Ovary (tissue), 9 donors: ENCODE data around the gene PLCE1. TPM values are rescaled to one million over a fixed set of nuclear protein-coding genes. Genes with fewer than 3 reads are reported as not detected.

Experiments
- DNase-seq, 5 donors: peaks; one replicate each; pipeline ENCODE4 v3.0.0-alpha.2; 2019 to 2020
- H3K27ac ChIP-seq, 2 donors: fragments of 200-600 bp; one replicate each; pipeline versions ENCODE4 v1.5.1 to v1.8.0; 2019 to 2022
- H3K27me3 ChIP-seq: fragments of 200-600 bp; one replicate; pipeline ENCODE4 v1.8.0; 2022
- H3K36me3 ChIP-seq: fragments of 200-600 bp; sonication (generic); one replicate; pipeline ENCODE4 v1.5.1; 2019
- H3K4me1 ChIP-seq: one replicate; pipeline ENCODE4 v1.8.1; 2013; ENCODE audit warnings: mild to moderate bottlenecking, moderate library complexity; ENCODE audit not compliant: insufficient read depth
- H3K4me3 ChIP-seq: fragments of 200-600 bp; sonication (generic); one replicate; pipeline ENCODE4 v1.5.1; 2017
- H3K9me3 ChIP-seq, 2 donors: fragments of 200-600 bp in 1 of 2; sonication (generic) in 1 of 2; one replicate each; pipeline versions ENCODE4 v1.5.1 to v1.8.1; 2013 to 2019; ENCODE audit warnings: mild to moderate bottlenecking in 1 of 2, moderate library complexity in 1 of 2
- EP300 ChIP-seq: sonication (generic); formaldehyde crosslinking; IDR thresholded peaks from one replicate; pipeline ENCODE4 v1.6.1; 2017; ENCODE audit warnings: antibody characterized with exemption
- POLR2A ChIP-seq: fragments of 450-650 bp; IDR thresholded peaks from one replicate; pipeline ENCODE4 v1.6.1; 2017; ENCODE audit warnings: antibody characterized with exemption, mild to moderate bottlenecking, moderate library complexity
- whole genome bisulfite sequencing, 3 donors: extraction: QIAGEN DNeasy Blood & Tissue Kit in 1 of 3; methylation state at CpG; one replicate each; pipeline versions ENCODE4 v1.1.5 to v1.1.7; 2013 to 2017; 5-methylcytosine and 5-hydroxymethylcytosine counted together
- intact Hi-C, 4 donors: fragments of 100-400 bp; cut with DNase I; formaldehyde crosslinking; loops; one replicate each; pipeline versions ENCODE4 v1.11.0 to v1.15.1; 2022 to 2023
- polyA plus RNA-seq, 2 donors: library from polyadenylated mRNA; stranded (reverse); fragments of 200-250 nt in 1 of 2; fragments of 350-450 nt in 1 of 2; fragmentation: Illumina TruSeq in 1 of 2; extraction: RNeasy Lipid Tissue Mini Kit (QIAGEN cat#74804) in 1 of 2; gene quantifications; one replicate each; pipeline ENCODE4 v1.2.3, GENCODE V29; 2013 to 2014
- total RNA-seq, 7 donors: library from RNA; depleted of rRNA in 2 of 7; stranded (reverse); fragments of >200 nt in 2 of 7; fragmentation: NEBNext Ultra II Directional in 3 of 7; extraction: Animal tissue kit (Norgen Biotek cat#: 25700) in 3 of 7; gene quantifications; one replicate each; pipeline versions ENCODE4 v1.1.0 to v1.2.4, GENCODE V29; 2016 to 2023
- TF ChIP-seq, protein P1 (sequence below), 3 donors: fragments of 450-650 bp in 2 of 3; fragments of 200-600 bp in 1 of 3; IDR thresholded peaks; one replicate each; pipeline versions ENCODE4 v1.5.1 to v1.8.0; 2016 to 2022; ENCODE audit warnings: antibody characterized with exemption in 3 of 3, mild to moderate bottlenecking in 1 of 3
- donor health status: DM: no; HTN: no; CAD: no; lungs with moderate emphysema.
- donor health status: DM: no; HTN: no; CAD: no.
- donor health status: Bipolar disorder and iron deficiency.
- donor health status: DM: yes; HTN: yes; CAD: no.
- donor health status: DM: no; HTN: no; CAD: no.
- donor health status: DM: yes; HTN: yes; CAD: no.

The PLCE1 gene
- total and polyA plus RNA-seq, 9 donors: 2.5 to 15.3 (median 7.4) TPM

DNA sequence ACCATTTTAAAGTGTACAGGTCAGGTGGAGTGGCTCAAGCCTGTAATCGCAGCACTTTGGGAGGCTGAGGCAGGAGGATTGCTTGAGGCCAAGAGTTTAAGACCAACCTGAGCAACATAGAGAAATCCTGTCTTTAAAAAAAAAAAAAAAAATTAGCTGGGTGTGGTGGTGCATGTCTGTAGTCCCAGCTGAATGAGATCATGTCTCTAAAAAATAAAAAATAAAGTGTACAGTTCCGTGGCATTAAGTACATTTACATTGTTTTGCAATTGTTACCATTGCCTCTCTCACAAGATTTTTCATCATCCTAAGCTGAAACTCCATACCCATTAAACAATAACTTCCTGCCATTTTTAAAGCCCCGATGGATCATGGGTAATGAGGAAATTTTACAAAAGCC lies 20.6 kb downstream of the PLCE1 start:
- Histone ChIP-seq H3K9me3 (no peaks in the 10 kb centered on the region), H3K27ac (no peak overlapping the region), H3K4me3 (no peak overlapping the region), H3K27me3 (no peaks in the 10 kb centered on the region), H3K36me3 (no peaks in the 10 kb centered on the region), H3K4me1 (no peaks in the 10 kb centered on the region)
- WGBS, 3 donors: 87 to 96% (median 89%) methylated on average over 3 of the region's 3 CpGs
- intact Hi-C loops: no loop called here
- TF ChIP-seq, protein P1, sequence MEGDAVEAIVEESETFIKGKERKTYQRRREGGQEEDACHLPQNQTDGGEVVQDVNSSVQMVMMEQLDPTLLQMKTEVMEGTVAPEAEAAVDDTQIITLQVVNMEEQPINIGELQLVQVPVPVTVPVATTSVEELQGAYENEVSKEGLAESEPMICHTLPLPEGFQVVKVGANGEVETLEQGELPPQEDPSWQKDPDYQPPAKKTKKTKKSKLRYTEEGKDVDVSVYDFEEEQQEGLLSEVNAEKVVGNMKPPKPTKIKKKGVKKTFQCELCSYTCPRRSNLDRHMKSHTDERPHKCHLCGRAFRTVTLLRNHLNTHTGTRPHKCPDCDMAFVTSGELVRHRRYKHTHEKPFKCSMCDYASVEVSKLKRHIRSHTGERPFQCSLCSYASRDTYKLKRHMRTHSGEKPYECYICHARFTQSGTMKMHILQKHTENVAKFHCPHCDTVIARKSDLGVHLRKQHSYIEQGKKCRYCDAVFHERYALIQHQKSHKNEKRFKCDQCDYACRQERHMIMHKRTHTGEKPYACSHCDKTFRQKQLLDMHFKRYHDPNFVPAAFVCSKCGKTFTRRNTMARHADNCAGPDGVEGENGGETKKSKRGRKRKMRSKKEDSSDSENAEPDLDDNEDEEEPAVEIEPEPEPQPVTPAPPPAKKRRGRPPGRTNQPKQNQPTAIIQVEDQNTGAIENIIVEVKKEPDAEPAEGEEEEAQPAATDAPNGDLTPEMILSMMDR (IDR thresholded peaks at IDR 0.05): no peak
- TF ChIP-seq POLR2A (no peak), EP300 (no peak)
- DNase-seq: no peak

DNA sequence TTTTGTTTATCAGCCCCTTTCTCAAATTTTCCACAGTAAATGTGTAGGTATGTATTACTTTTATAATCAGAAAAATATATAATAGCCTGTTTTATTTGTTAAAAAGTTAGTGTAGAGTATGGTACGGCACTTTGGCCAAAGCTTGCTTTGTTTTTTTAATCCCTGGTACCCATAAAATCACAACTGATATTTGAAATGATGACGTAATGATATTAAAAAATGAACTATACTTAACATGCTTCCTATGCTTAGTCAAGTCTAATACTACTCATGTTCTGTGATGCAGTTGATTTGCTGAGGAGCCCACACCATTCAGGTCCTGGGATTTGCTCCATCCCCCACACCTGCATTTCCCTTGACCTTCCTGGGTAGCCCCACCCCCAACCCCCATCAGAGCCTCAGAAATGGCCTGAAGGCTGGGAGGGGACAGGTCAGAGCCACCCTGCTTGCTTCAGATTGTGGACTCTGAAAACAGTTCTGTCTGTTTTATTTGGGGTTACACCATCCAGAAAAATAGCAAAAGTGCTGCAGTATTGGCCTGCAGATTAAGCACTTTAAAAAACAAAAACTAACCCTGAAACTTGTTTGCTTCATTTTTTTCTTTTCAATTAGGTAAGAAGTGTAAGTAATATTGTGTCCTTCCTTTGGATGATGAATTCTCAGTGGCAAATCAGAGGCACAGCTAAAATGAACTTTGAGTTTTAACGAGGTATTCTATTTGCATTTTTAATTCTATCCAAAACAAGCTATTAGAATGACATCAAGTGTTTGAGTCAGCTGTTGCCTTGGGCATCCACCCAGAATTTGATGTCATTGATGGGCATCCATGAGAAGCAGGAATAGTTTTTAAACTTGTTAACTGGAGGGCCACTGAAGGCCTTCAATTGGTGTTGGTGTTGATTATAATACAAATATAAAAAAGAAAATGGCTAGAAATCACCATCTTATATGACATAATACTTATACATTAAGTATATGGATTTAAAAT lies 23.3 kb downstream of the PLCE1 start:
- no peak overlapping the region for H3K4me3 ChIP-seq
- H3K4me1 ChIP-seq: no peaks in the 10 kb centered on the region
- no peaks in the 10 kb centered on the region for H3K36me3 ChIP-seq
- intact Hi-C loops: no loop called here
- no peak overlapping the region for H3K27ac ChIP-seq
- 60 to 72% (median 66%) methylated on average over 3 of the region's 3 CpGs for WGBS, 3 donors
- TF ChIP-seq EP300: no peak
- TF ChIP-seq POLR2A: no peak
- TF ChIP-seq, protein P1 (IDR thresholded peaks at IDR 0.05): no peak
- no peaks in the 10 kb centered on the region for H3K27me3 ChIP-seq
- no peaks in the 10 kb centered on the region for H3K9me3 ChIP-seq
- DNase-seq: no peak

DNA sequence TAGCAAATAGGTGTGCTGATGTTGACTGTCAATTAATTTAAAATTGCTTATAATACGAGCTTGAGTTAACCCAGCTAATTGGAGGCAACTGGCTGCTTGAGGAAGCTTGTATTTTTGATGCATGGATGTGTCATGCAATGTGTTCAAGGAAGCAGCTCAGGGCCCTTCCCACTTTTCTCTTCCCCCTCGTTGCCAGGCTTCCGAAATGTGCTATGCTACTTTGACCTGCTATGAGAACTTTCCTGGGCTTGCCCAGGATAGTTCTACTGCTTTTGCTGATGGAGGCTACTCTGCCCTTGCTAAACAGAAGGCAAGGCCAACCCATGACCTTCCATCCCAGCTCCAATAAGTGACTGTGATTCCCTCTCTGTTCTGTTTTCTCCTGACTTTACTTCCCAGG lies 24.4 kb downstream of the PLCE1 start:
- intact Hi-C loops: no loop called here
- Histone ChIP-seq H3K27me3 (no peaks in the 10 kb centered on the region), H3K4me1 (no peaks in the 10 kb centered on the region), H3K4me3 (no peak overlapping the region), H3K27ac (no peak overlapping the region), H3K36me3 (no peaks in the 10 kb centered on the region), H3K9me3 (no peaks in the 10 kb centered on the region)
- no peak for TF ChIP-seq EP300
- TF ChIP-seq, protein P1 (IDR thresholded peaks at IDR 0.05): no peak
- no peak for TF ChIP-seq POLR2A
- WGBS, 3 donors: 64 to 78% (median 74%) methylated on average over 3 of the region's 3 CpGs
- no peak for DNase-seq

DNA sequence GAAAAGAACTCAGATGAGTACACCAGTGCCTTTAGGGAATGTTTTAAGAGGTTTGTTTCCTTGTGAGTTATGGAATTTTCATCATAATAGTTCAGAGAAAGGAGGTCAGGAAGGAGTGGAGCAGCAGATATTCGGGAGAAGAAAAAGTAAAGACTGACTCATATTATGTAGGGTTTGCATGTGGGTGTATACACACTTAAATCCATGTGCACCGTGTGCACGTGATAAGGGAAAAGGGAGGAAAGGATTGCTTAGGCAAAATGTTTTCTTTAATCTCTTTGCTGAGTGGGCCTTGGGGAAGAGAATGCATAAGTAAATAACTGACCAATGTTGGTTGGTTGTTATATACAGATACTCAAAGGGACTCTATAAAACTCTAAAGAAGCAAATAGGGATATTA lies 30.2 kb downstream of the PLCE1 start:
- Histone ChIP-seq H3K4me1 (no peaks in the 10 kb centered on the region), H3K9me3 (no peaks in the 10 kb centered on the region), H3K36me3 (no peaks in the 10 kb centered on the region), H3K27ac (no peak overlapping the region), H3K27me3 (no peaks in the 10 kb centered on the region), H3K4me3 (no peak overlapping the region)
- intact Hi-C loops: no loop called here
- no peak for DNase-seq
- no peak for TF ChIP-seq POLR2A
- whole genome bisulfite sequencing, 3 donors: 12 to 18% (median 14%) methylated on average over 3 of the region's 3 CpGs

DNA sequence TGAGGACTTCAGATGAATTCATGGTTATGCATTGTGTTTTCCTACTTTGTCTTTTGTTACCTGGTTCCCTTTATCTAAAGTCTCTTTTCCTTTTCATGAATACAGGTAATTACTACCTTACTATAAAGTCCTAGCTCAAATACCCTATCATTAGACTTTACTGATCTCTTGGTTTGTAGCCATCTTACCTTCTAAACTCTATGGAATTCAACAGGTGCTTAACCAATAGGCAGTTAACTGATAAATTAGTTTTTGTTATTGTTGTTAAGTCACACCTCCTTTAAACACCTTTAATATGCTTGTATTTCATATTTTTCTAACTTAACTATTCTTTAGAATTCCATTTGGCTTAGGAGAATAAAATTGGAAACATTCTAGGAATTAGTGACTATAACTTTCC lies 30.7 kb downstream of the PLCE1 start:
- no peak overlapping the region for H3K4me3 ChIP-seq
- H3K27me3 ChIP-seq: no peaks in the 10 kb centered on the region
- H3K4me1 ChIP-seq: no peaks in the 10 kb centered on the region
- no peak for TF ChIP-seq POLR2A
- TF ChIP-seq, protein P1 (IDR thresholded peaks at IDR 0.05): no peak
- TF ChIP-seq EP300: no peak
- H3K27ac ChIP-seq: no peak overlapping the region
- H3K9me3 ChIP-seq: peaks cover 0 to under 1% of the 10 kb centered on the region in 2 donors
- DNase-seq: no peak
- no peaks in the 10 kb centered on the region for H3K36me3 ChIP-seq
- intact Hi-C loops: no loop called here
